ENCODE data around the gene SP9.

Gene SP9

DNA sequence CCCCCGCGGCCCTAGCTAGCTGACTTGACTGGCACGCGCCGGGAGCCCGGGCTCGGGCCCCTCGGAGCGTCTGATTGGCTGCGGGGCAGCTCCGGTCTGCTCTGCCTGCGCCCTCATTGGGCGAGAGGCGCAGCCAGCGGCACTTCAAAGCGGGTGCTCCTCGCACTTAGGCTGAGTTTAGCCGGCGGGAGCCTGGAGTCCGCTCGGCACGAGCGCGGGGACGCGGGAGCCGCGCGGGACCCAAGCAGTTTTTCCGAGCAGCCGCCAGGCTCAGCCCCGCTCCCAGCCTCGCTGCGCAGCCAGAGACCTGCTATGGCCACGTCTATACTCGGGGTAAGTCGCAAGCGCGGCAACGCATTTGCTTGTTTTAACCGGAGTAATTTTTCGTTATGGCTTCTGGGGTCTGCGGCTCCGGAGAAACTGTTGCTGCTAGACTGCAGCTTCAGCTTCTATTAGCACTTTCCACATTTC, at the start of gene SP9:
Gene SP9, plus strand, starts transcription at position 174 of the 471 bp plus-strand sequence. Its CDS starts 139 bp downstream, at position 313.
- H3K9me3 ChIP-seq (ENCODE audit: control insufficient read depth, low read length): no peaks in the 10 kb centered on the region
- peaks cover 20% of the 10 kb centered on the region for H3K4me1 ChIP-seq (ENCODE audit: control insufficient read depth, insufficient read depth, low read length)
- peaks cover 71% of the 10 kb centered on the region for H3K27me3 ChIP-seq (replicated peaks; ENCODE audit: control insufficient read depth, insufficient read depth, low read length)
- no peaks in the 10 kb centered on the region for H3K36me3 ChIP-seq (ENCODE audit: control insufficient read depth, insufficient read depth, low read length, severe bottlenecking)
- DNase-seq (ENCODE audit: low read depth): no peak
- H3K9ac ChIP-seq (ENCODE audit: low read length): peak within 1 kb of the TSS; percentile 29
- H3K4me3 ChIP-seq (ENCODE audit: low read length): peak within 1 kb of the TSS; percentile 80

DNA sequence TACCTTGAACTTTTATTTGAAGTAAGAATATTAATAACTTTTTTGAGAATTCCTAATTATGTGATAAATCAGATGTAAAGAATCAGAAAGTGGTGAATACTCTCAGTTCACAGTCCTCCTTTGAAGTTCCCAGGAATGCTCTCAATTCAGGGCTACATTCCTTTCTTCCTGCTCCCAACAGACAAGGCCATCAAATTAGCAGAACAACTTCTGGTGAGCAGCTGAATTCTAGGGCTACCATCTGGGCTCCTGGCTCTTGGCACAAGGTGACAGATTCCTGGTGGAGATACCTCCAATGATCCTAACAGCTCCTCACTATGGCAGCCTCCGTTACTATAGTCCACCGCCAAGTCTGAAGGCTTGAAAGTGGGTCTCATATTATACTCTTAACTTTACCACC, 48.6 kb upstream of the SP9 start:
- no peak for DNase-seq (ENCODE audit: low read depth)
- Histone ChIP-seq H3K36me3 (ENCODE audit: control insufficient read depth, insufficient read depth, low read length, severe bottlenecking) (no peaks in the 10 kb centered on the region), H3K27me3 (replicated peaks; ENCODE audit: control insufficient read depth, insufficient read depth, low read length) (no peaks in the 10 kb centered on the region), H3K9ac (ENCODE audit: low read length) (no peak overlapping the region), H3K4me1 (ENCODE audit: control insufficient read depth, insufficient read depth, low read length) (no peaks in the 10 kb centered on the region), H3K4me3 (ENCODE audit: low read length) (no peak overlapping the region), H3K9me3 (ENCODE audit: control insufficient read depth, low read length) (no peaks in the 10 kb centered on the region)

DNA sequence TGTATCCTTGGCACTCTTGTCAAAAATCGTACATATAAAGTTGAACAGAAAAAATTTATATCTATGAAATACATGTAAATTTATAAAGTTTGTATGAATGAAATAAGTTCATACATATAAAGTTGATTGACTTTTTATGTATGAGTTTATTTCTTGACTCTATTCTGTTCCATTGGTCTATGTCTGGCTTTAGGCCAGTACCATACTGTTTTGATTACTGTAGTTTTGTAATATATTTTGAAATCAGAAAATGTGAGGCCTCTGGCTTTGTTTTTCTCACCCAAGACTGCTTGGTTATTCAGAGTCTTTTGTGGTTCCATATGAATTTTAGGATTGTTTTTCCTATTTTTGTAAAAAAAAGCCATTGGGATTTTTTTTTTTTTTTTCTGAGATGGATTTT, 41.8 kb upstream of the SP9 start:
- Histone ChIP-seq H3K9me3 (ENCODE audit: control insufficient read depth, low read length) (peaks cover 10% of the 10 kb centered on the region), H3K4me3 (ENCODE audit: low read length) (no peak overlapping the region), H3K9ac (ENCODE audit: low read length) (no peak overlapping the region), H3K27me3 (replicated peaks; ENCODE audit: control insufficient read depth, insufficient read depth, low read length) (peaks cover 7% of the 10 kb centered on the region), H3K4me1 (ENCODE audit: control insufficient read depth, insufficient read depth, low read length) (no peaks in the 10 kb centered on the region), H3K36me3 (ENCODE audit: control insufficient read depth, insufficient read depth, low read length, severe bottlenecking) (no peaks in the 10 kb centered on the region)
- DNase-seq (ENCODE audit: low read depth): no peak

DNA sequence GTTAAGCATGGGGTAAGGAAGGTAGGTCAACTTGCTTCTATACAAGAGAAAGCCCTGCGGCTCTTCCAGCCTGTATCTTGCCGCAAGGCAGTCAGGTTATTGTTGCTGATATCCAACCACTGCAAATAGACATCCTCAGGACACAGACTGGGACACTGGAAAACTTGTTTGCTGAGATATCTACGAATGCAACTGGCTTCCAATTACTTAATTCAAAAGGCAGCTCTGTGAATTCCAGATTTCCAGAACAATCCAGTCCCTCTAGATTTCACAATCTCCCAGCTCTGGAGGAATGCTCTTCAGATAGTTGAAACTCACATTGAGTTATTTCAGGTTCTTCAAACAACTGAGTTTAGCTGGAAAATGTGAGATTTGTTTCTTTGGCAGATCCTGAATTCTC, 34.6 kb upstream of the SP9 start:
- H3K4me1 ChIP-seq (ENCODE audit: control insufficient read depth, insufficient read depth, low read length): peaks cover 5% of the 10 kb centered on the region
- peak; percentile 59 for DNase-seq (ENCODE audit: low read depth)
- peaks cover 21% of the 10 kb centered on the region for H3K27me3 ChIP-seq (replicated peaks; ENCODE audit: control insufficient read depth, insufficient read depth, low read length)
- H3K9ac ChIP-seq (ENCODE audit: low read length): no peak overlapping the region
- H3K36me3 ChIP-seq (ENCODE audit: control insufficient read depth, insufficient read depth, low read length, severe bottlenecking): no peaks in the 10 kb centered on the region
- H3K4me3 ChIP-seq (ENCODE audit: low read length): no peak overlapping the region
- no peaks in the 10 kb centered on the region for H3K9me3 ChIP-seq (ENCODE audit: control insufficient read depth, low read length)

DNA sequence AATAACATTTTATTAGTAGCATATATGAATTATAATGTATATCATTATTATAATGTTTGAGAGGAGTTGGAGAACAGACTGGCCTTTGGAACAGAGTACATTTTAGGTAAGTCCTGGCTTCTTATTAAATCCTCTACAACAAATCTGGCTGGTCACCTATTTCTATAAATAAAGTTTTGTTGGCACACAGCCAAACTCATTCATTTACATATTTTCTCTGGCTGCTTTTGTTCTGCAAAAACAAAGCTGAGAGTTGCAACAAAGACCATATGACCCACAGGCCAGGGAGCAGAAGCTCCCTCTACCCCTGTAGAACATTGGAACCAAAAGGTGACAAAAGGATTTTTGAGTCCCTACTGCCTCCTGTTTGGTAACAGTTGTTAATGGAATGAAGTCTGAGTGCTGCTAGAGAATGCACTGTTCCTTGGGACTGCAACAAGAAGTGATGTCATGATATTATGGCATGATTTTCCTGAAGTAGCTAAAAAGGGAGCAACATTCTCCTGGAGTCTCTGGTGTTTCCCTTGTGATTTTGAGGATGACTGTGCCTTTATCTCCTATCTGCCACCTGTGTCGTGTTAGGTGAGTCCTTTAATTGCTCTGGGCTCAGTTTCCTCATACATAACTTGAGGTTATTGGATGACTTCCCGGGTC, 22.0 kb upstream of the SP9 start:
- H3K9me3 ChIP-seq (ENCODE audit: control insufficient read depth, low read length): no peaks in the 10 kb centered on the region
- H3K4me3 ChIP-seq (ENCODE audit: low read length): no peak overlapping the region
- no peaks in the 10 kb centered on the region for H3K36me3 ChIP-seq (ENCODE audit: control insufficient read depth, insufficient read depth, low read length, severe bottlenecking)
- H3K4me1 ChIP-seq (ENCODE audit: control insufficient read depth, insufficient read depth, low read length): no peaks in the 10 kb centered on the region
- H3K27me3 ChIP-seq (replicated peaks; ENCODE audit: control insufficient read depth, insufficient read depth, low read length): peaks cover 16% of the 10 kb centered on the region
- no peak overlapping the region for H3K9ac ChIP-seq (ENCODE audit: low read length)
- DNase-seq (ENCODE audit: low read depth): peak; percentile 3

DNA sequence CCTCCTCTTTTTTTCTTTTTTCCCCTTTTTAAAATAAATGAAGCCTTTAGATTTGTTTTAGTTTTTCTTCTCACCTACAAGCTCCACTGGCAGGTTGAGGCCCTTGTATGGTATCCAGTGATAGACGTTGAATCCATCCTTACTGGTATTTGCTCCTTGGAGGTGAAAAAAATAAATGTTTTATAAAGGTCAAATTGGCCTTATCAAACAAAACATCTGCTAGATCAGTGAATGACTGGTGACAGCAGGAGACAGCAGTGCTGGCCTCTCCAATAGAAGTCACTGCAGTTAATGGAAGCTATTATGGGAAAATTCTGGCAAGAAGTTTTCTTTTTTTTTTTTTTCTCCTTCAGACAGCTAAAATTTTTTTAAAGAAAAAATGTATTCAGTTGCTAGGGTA, 12.6 kb upstream of the SP9 start:
- peaks cover 4% of the 10 kb centered on the region for H3K27me3 ChIP-seq (replicated peaks; ENCODE audit: control insufficient read depth, insufficient read depth, low read length)
- H3K9me3 ChIP-seq (ENCODE audit: control insufficient read depth, low read length): no peaks in the 10 kb centered on the region
- H3K36me3 ChIP-seq (ENCODE audit: control insufficient read depth, insufficient read depth, low read length, severe bottlenecking): no peaks in the 10 kb centered on the region
- H3K4me3 ChIP-seq (ENCODE audit: low read length): no peak overlapping the region
- no peak overlapping the region for H3K9ac ChIP-seq (ENCODE audit: low read length)
- H3K4me1 ChIP-seq (ENCODE audit: control insufficient read depth, insufficient read depth, low read length): no peaks in the 10 kb centered on the region
- no peak for DNase-seq (ENCODE audit: low read depth)

DNA sequence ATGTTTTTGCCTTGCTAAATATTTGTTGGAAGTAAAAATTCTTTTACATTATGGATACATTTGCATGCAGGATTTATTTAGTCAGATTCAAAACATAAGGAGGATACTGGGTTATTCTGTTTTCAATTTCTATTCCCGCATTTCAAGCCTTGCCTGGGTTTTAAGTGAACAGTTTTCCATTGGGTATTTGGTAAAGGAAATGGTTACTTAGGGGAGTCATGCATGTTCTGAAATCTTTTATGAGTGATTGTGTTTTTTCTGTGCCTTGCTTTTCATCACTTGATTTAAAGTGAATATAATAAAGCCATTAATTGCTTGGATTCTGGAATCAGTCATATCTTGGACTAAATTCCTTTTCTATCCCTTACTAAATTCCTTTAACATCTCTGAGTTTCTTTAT, 12.0 kb upstream of the SP9 start:
- H3K9me3 ChIP-seq (ENCODE audit: control insufficient read depth, low read length): no peaks in the 10 kb centered on the region
- no peaks in the 10 kb centered on the region for H3K36me3 ChIP-seq (ENCODE audit: control insufficient read depth, insufficient read depth, low read length, severe bottlenecking)
- no peak for DNase-seq (ENCODE audit: low read depth)
- H3K27me3 ChIP-seq (replicated peaks; ENCODE audit: control insufficient read depth, insufficient read depth, low read length): peaks cover 10% of the 10 kb centered on the region
- no peaks in the 10 kb centered on the region for H3K4me1 ChIP-seq (ENCODE audit: control insufficient read depth, insufficient read depth, low read length)
- H3K4me3 ChIP-seq (ENCODE audit: low read length): no peak overlapping the region
- no peak overlapping the region for H3K9ac ChIP-seq (ENCODE audit: low read length)

DNA sequence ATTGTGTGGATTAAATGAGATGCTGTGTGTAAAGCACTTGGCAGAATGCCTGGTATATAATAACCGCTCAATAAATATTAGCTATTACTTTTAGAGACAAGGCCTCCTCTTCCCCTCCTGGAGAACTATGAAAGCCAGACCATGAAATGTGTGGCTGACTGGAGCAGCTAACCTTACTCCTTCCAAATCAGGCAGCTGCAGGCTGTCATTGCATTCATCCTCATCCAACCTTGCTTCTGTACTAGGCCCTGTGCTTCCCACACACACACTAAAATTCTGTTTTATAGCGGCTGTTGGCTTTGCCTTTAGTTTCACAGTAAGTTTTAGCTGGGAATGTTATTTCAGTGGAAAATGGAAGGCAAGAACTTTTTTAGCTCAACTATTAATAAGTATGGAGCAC, 10.2 kb upstream of the SP9 start:
- Histone ChIP-seq H3K4me1 (ENCODE audit: control insufficient read depth, insufficient read depth, low read length) (no peaks in the 10 kb centered on the region), H3K27me3 (replicated peaks; ENCODE audit: control insufficient read depth, insufficient read depth, low read length) (peaks cover 25% of the 10 kb centered on the region), H3K9me3 (ENCODE audit: control insufficient read depth, low read length) (no peaks in the 10 kb centered on the region), H3K36me3 (ENCODE audit: control insufficient read depth, insufficient read depth, low read length, severe bottlenecking) (no peaks in the 10 kb centered on the region), H3K9ac (ENCODE audit: low read length) (no peak overlapping the region), H3K4me3 (ENCODE audit: low read length) (no peak overlapping the region)
- no peak for DNase-seq (ENCODE audit: low read depth)

DNA sequence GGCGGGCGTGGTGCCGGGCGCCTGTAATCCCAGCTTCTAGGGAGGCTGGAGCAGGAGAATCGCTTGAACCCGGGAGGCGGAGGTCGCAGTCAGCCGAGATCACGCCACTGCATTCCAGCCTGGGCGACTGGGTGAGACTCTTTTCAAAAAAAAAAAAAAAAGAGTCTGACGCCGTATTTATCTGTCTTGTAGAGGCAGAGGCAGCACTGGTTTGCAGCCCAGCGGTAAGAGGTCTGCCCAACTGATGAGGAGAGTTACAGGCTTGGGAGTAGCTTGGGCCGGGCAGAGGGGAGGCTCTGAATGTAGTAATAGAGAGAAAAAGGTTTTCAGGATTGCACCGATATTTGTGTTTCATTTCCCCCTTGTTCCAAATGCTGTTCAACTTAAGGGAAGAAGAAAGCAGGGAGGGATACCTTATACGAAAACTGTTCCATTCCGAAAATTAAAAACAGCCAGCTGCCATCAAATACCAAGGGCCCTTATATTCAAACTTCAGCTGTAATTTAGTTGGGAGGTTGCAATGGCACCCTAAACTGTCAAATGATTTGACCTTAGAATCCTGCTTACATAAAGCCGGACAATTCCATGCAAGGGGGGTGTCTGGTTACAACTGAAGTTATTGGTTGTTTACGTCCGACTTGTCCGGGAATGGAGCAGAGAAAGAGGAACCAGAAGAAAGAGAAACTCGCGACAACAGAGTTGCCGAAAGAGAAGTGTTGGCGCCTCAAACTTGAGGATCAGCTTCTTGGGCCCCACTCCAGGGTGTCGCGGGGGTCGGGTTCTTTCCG, 9.2 kb upstream of the SP9 start:
- peak overlapping the region; percentile 82 for H3K4me3 ChIP-seq (ENCODE audit: low read length)
- H3K27me3 ChIP-seq (replicated peaks; ENCODE audit: control insufficient read depth, insufficient read depth, low read length): peaks cover 34% of the 10 kb centered on the region
- peak; percentile 28 for DNase-seq (ENCODE audit: low read depth)

DNA sequence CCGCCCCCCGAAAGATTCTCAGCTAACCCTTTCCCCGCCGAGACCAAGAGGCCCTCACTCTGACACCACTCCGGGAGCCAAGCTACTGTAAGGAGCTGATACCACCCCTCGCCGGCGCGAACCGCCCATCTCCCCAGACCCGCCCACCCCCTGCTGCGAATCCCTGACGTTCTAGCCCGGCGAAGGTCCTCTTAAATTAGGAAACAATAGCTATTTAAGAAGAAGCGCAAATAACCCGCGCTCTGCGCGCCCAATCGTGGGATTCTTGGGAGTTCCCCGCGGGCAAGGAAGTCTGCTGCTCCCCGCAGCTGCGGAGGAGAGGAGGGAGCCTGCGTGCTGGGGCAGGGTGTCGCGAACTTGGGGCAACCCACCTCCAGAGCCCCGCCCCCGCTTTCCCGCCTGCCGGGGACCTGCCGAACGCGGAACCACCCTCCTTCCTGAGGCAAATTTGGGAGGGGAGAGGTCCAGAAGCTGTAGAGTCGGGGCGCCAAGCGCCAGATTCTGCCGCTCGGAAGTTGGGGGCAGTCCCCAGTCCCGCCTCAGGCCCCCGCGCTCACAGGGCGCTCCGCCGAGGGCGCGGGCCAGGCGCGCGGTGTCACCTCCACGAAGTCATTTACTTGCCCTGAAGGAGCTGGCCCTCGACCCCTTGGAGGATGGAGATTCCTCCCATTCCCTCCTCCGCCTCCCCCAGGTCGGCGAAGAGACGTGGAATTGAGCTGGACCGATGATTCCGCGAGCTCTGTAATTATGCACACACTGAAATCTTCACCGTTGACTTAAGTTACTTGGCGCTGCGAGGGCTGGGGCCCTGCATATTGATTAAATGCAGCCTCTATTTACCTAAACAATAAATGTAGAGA, 8.4 kb upstream of the SP9 start:
- no peaks in the 10 kb centered on the region for H3K9me3 ChIP-seq (ENCODE audit: control insufficient read depth, low read length)
- H3K4me3 ChIP-seq (ENCODE audit: low read length): peak overlapping the region; percentile 82
- DNase-seq (ENCODE audit: low read depth): peak; percentile 36
- H3K4me1 ChIP-seq (ENCODE audit: control insufficient read depth, insufficient read depth, low read length): no peaks in the 10 kb centered on the region
- H3K36me3 ChIP-seq (ENCODE audit: control insufficient read depth, insufficient read depth, low read length, severe bottlenecking): no peaks in the 10 kb centered on the region
- peak overlapping the region; percentile 60 for H3K9ac ChIP-seq (ENCODE audit: low read length)
- H3K27me3 ChIP-seq (replicated peaks; ENCODE audit: control insufficient read depth, insufficient read depth, low read length): peaks cover 40% of the 10 kb centered on the region

More for the DNA sequence above, 9.2 kb upstream of the SP9 start:
- Histone ChIP-seq H3K4me1 (ENCODE audit: control insufficient read depth, insufficient read depth, low read length) (no peaks in the 10 kb centered on the region), H3K36me3 (ENCODE audit: control insufficient read depth, insufficient read depth, low read length, severe bottlenecking) (no peaks in the 10 kb centered on the region), H3K9ac (ENCODE audit: low read length) (peak overlapping the region; percentile 60), H3K9me3 (ENCODE audit: control insufficient read depth, low read length) (no peaks in the 10 kb centered on the region)

Data from adipocyte (in vitro differentiated cells).